Neural cell (in vitro differentiated cells): ENCODE measurements around the gene KLHL2.
"Not testable (repeated sequence)": the region's sequence is repeated elsewhere in the genome, so short reads cannot be mapped to it uniquely, and the experiment has no call there.

ENCODE experiments used
- CTCF ChIP-seq: fragments of 450-650 bp; IDR thresholded peaks from 2 replicates; pipeline ENCODE4 v1.5.1; 2014; ENCODE audit warnings: antibody characterized with exemption, mild to moderate bottlenecking, moderate library complexity; ENCODE audit not compliant: poor library complexity, severe bottlenecking
- EP300 ChIP-seq: fragments of 450-650 bp; conservative IDR thresholded peaks from 2 replicates; pipeline ENCODE4 v1.6.1; 2014; ENCODE audit warnings: antibody characterized with exemption, mild to moderate bottlenecking, moderate library complexity; ENCODE audit not compliant: poor library complexity, severe bottlenecking
- EZH2 ChIP-seq: fragments of 200-600, 300-800 bp; shearing (Covaris generic), sonication (generic); IDR thresholded peaks from 2 replicates; pipeline ENCODE4 v1.6.1; 2014; ENCODE audit warnings: antibody characterized with exemption, low read length, borderline replicate concordance, mild to moderate bottlenecking; ENCODE audit not compliant: insufficient read depth, poor library complexity, severe bottlenecking
- MXI1 ChIP-seq: fragments of 450-650 bp; conservative IDR thresholded peaks from 2 replicates; pipeline ENCODE4 v1.6.1; 2014; ENCODE audit warnings: antibody characterized with exemption, mild to moderate bottlenecking; ENCODE audit not compliant: poor library complexity, severe bottlenecking
- POLR2AphosphoS5 ChIP-seq: IDR thresholded peaks from 2 replicates; pipeline ENCODE4 v1.6.1; 2012
- REST ChIP-seq: IDR thresholded peaks from 2 replicates; pipeline ENCODE4 v1.6.1; 2012; ENCODE audit warnings: borderline replicate concordance
- SMC3 ChIP-seq: fragments of 450-650 bp; conservative IDR thresholded peaks from 2 replicates; pipeline ENCODE4 v1.6.1; 2014; ENCODE audit warnings: antibody characterized with exemption, mild to moderate bottlenecking, moderate library complexity; ENCODE audit not compliant: poor library complexity
- TAF1 ChIP-seq: IDR thresholded peaks from 2 replicates; pipeline ENCODE4 v1.6.1; 2012; ENCODE audit warnings: low read depth

- TF ChIP-seq POLR2AphosphoS5, CTCF, EP300, SMC3, TAF1, REST, EZH2, MXI1: not testable (repeated sequence)
Observed at GRCh38 chr4:165259776-165260175, 52.4 kb downstream of the KLHL2 start.
